VCaP (cell line): ENCODE data around the gene DOCK11.
"Not testable (repeated sequence)": the region's sequence is repeated elsewhere in the genome, so short reads cannot be mapped to it uniquely, and the experiment has no call there.

Experiments
- H3K27ac ChIP-seq: fragments of 450-650 bp; 2 replicates; pipeline ENCODE4 v1.5.1; 2017
- TF ChIP-seq, protein P1 (sequence below): fragments of 450-650 bp; conservative IDR thresholded peaks from 2 replicates; pipeline ENCODE4 v1.5.1; 2017; ENCODE audit warnings: mild to moderate bottlenecking, moderate library complexity

Gene DOCK11

DNA sequence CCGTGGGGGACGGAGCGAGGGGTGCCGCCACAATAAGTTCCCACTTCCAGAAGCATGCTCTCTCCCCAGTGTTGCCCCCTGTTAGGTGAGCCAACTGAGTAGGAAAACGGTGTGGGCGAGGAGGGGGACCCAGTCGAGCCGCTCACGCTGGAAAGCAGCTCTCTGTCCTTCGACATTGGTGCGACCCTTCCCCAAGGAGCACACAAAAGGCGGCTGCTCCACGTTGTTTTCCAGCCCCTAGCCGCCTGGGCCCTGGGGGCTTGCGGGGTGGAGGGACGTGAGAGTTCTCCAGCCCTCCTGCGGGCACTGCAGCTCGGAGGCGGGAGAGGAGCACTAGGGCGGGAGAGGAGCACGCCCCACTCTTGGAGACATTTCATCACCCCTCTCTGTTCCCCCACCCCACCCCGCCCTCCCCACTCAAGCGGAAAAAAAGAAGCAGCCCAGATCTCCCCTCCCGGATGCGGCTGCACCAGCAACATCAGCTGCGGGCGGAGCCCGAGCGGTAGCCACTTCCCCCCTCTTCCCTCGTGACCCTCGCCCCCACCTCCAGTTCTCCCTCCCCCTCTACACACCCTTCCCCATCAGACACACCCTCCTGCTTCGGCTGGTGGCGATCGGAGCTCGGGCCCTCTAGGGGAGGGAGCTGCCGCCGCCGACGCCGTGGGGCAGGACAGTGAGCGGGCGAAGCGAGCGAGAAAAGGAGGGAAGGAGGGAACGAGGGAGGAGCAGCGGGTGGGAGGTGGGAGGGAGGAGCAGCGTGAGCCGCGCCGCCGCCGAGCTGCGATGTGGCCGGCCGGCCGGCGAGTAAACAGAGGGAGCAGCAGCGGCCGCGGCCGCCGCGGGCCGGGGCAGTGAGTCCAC lies at the start of gene DOCK11:
Gene DOCK11 (plus strand): TSS at position 755 of the 861 bp plus-strand sequence. CDS start 157 bp downstream, outside the sequence.
- TF ChIP-seq, protein P1, sequence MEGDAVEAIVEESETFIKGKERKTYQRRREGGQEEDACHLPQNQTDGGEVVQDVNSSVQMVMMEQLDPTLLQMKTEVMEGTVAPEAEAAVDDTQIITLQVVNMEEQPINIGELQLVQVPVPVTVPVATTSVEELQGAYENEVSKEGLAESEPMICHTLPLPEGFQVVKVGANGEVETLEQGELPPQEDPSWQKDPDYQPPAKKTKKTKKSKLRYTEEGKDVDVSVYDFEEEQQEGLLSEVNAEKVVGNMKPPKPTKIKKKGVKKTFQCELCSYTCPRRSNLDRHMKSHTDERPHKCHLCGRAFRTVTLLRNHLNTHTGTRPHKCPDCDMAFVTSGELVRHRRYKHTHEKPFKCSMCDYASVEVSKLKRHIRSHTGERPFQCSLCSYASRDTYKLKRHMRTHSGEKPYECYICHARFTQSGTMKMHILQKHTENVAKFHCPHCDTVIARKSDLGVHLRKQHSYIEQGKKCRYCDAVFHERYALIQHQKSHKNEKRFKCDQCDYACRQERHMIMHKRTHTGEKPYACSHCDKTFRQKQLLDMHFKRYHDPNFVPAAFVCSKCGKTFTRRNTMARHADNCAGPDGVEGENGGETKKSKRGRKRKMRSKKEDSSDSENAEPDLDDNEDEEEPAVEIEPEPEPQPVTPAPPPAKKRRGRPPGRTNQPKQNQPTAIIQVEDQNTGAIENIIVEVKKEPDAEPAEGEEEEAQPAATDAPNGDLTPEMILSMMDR = no peak
- no peak within 1 kb of the TSS for H3K27ac ChIP-seq

DNA sequence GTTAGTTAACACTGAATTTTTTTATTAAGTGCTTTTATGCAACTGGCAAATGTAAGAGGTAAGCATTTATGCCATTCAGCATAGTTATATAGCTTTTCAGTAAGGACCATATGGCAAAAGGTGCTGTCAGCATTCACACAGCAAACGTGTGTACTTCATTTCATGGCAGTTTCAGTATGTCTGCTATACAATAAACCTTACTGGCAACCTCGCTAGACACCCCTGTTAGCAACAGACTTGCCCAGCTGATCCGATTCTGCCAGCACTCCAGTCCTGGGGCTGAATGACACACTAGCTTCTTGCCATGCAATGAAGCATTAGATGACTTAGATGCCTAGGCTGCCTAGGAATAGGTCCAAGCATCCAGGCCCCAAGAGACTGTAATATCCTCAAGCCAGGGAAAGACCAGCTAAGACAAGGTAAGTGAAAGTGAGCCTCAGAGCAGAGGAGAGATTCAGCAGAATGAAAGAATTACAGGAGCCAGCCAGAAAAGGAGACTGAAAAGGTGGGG lies 47.3 kb upstream of the DOCK11 start:
- no peak overlapping the region for H3K27ac ChIP-seq
- TF ChIP-seq, protein P1 = no peak

DNA sequence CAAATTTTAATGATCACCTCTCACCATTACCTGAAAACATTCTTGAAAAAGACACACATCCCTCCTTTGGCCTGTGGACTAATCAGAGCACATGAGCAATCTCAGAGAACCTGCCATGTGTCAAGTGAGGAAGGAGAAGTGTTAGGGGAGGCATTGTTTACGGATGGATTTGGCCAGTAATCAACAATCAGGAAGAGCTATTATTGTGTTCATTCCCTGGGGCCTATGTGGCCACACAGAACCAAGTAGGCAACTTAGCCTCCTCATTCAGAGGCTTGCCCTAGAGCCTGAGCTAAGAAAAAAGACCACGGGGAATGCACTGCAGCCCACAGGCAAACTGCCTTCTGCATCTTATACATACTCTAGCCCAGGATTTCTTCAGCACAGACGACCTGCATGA lies 40.6 kb upstream of the DOCK11 start:
- H3K27ac ChIP-seq = no peak overlapping the region
- TF ChIP-seq, protein P1 = no peak

- TF ChIP-seq, protein P1 = peak; percentile 58
These were observed 36.1 kb upstream of the DOCK11 start for GRCh38 chrX:118459494-118459893.

GRCh38 chrX:118464501-118464900 lies 31.1 kb upstream of the DOCK11 start:
- no peak overlapping the region for H3K27ac ChIP-seq
- TF ChIP-seq, protein P1 = no peak

More at GRCh38 chrX:118459494-118459893, 36.1 kb upstream of the DOCK11 start:
- H3K27ac ChIP-seq = no peak overlapping the region

DNA sequence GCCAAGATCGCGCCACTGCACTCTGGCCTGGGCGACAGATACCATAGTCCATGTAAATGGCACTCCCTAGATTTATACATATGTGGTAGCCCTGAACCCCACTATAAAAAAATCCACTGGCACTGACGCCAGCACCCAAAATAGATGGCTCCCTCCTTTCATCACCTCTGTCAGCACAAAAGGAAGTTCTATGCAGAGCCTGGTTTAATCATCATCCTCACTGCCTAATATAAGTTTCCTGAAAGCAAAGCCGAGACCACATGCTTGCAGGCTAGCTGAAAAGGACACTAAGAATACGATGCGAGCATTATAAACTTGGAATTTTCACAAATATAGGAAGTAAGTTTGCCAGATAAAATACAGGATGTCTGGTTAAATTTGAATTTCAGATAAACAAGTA lies 27.5 kb upstream of the DOCK11 start:
- no peak overlapping the region for H3K27ac ChIP-seq
- TF ChIP-seq, protein P1 = no peak

DNA sequence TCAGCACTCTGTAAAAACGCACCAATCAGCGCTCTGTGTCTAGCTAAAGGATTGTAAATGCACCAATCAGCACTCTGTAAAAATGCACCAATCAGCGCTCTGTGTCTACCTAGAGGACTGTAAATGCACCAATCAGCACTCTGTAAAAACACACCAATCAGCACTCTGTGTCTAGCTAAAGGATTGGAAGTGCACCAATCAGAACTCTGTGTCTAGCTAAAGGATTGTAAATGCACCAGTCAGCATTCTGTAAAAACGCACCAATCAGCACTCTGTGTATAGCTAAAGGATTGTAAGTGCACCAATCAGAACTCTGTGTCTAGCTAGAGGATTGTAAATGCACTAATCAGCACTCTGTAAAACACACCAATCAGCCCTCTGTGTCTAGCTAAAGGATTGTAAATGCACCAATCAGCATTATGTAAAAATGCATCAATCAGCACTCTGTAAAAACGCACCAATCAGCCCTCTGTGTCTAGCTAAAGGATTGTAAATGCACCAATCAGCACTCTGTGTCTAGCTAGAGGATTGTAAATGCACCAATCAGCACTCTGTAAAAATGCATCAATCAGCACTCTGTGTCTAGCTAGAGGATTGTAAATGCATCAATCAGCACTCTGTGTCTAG lies 24.8 kb upstream of the DOCK11 start:
- not testable (repeated sequence) for H3K27ac ChIP-seq

- no peak overlapping the region for H3K27ac ChIP-seq
- TF ChIP-seq, protein P1 = no peak
These were observed 21.0 kb upstream of the DOCK11 start for GRCh38 chrX:118474586-118474985.
